B cell (primary cell): ENCODE measurements around the gene TPI1. TPM values are rescaled to one million over a fixed set of nuclear protein-coding genes. Genes with fewer than 3 reads are reported as not detected.

ENCODE experiments used
- ATAC-seq: fragments of 200-7000 bp; cut with Tn5 transposase; one replicate; pipeline ENCODE4 v1.10.0; 2021; ENCODE audit warnings: low read depth, mild to moderate bottlenecking, moderate number of reproducible peaks, moderate library complexity
- CTCF ChIA-PET: fragments of 350-600 bp; sonication (Branson Sonifier 250); formaldehyde crosslinking; loops from one replicate; lab custom pipeline; 2021; ENCODE audit warnings: antibody characterized with exemption, inconsistent platforms; lab: Charles Lee
- POLR2A ChIA-PET: fragments of 350-600 bp; sonication (Branson Sonifier 250); formaldehyde crosslinking; loops from one replicate; lab custom pipeline; 2021; ENCODE audit warnings: antibody characterized with exemption; lab: Charles Lee
- DNase-seq: peaks from one replicate; pipeline ENCODE4 v3.0.0; 2013
- H2AFZ ChIP-seq: 2 replicates; pipeline ENCODE4 v1.6.1; 2012; ENCODE audit warnings: mild to moderate bottlenecking, low read depth, low read length; ENCODE audit not compliant: insufficient read depth, poor library complexity, severe bottlenecking
- H3K27ac ChIP-seq, 2 donors: 1 replicate in 1 of 2; 2 replicates in 1 of 2; pipeline ENCODE4 v1.5.1; 2012 to 2013; ENCODE audit warnings: low read length in 2 of 2, mild to moderate bottlenecking in 2 of 2, moderate library complexity in 1 of 2
- H3K27me3 ChIP-seq, 4 experiments: fragments of 200-600 bp in 1 of 4; sonication (generic) in 1 of 4; replicated peaks in 1 of 4; 1 replicate in 2 of 4; 2 replicates in 2 of 4; pipeline versions ENCODE4 v1.6.1 to v1.7.0; 2013 to 2016; ENCODE audit warnings: low read length in 3 of 4, mild to moderate bottlenecking in 2 of 4, mixed read lengths in 1 of 4, moderate library complexity in 1 of 4; ENCODE audit not compliant: insufficient read depth in 4 of 4, control insufficient read depth in 3 of 4; ENCODE audit errors: control extremely low read depth in 1 of 4
- H3K36me3 ChIP-seq, 2 experiments: replicated peaks in 1 of 2; 1 replicate in 1 of 2; 2 replicates in 1 of 2; pipeline versions ENCODE4 v1.6.1 to v1.7.1; 2013; ENCODE audit warnings: low read length in 1 of 2; ENCODE audit not compliant: insufficient read depth in 2 of 2, control insufficient read depth in 1 of 2; ENCODE audit errors: control extremely low read depth in 1 of 2, extremely low read depth in 1 of 2
- H3K4me1 ChIP-seq, 2 donors: fragments of 200-600 bp in 1 of 2; sonication (generic) in 1 of 2; 1 replicate in 1 of 2; 2 replicates in 1 of 2; pipeline versions ENCODE4 v1.5.1 to v1.6.1; 2013 to 2017; ENCODE audit warnings: low read length in 2 of 2; ENCODE audit not compliant: control insufficient read depth in 2 of 2, insufficient read depth in 2 of 2
- H3K4me2 ChIP-seq: replicated peaks from 2 replicates; pipeline ENCODE3; 2012; ENCODE audit warnings: mild to moderate bottlenecking, low read depth, low read length; ENCODE audit not compliant: poor library complexity, severe bottlenecking
- H3K4me3 ChIP-seq, 5 experiments: fragments of 200-600 bp in 1 of 5; sonication (generic) in 1 of 5; 1 replicate in 3 of 5; 2 replicates in 2 of 5; pipeline versions ENCODE4 v1.5.1 to v1.7.0; 2011 to 2016; ENCODE audit warnings: low read length in 4 of 5, mild to moderate bottlenecking in 4 of 5, low read depth in 2 of 5, control low read depth in 1 of 5, moderate library complexity in 1 of 5; ENCODE audit not compliant: insufficient read depth in 1 of 5; ENCODE audit errors: control extremely low read depth in 1 of 5, extremely low read depth in 1 of 5
- H3K79me2 ChIP-seq: fragments of 200-600 bp; sonication (generic); one replicate; pipeline ENCODE4 v1.6.0; 2016; ENCODE audit warnings: low read length; ENCODE audit not compliant: control insufficient read depth, insufficient read depth
- H3K9ac ChIP-seq: fragments of 200-600 bp; sonication (generic); 2 replicates; pipeline ENCODE4 v1.6.1; 2017; ENCODE audit warnings: mild to moderate bottlenecking, low read length, moderate library complexity
- H3K9me3 ChIP-seq, 3 donors: one replicate each; pipeline versions ENCODE4 v1.6.1 to v1.7.1; 2013; ENCODE audit warnings: low read length in 2 of 3; ENCODE audit not compliant: control insufficient read depth in 2 of 3, insufficient read depth in 1 of 3; ENCODE audit errors: control extremely low read depth in 1 of 3
- H4K20me1 ChIP-seq: 2 replicates; pipeline ENCODE4 v1.6.0; 2012; ENCODE audit warnings: mild to moderate bottlenecking, low read length; ENCODE audit not compliant: insufficient read depth, control insufficient read depth, poor library complexity, severe bottlenecking
- H3K27ac Mint-ChIP-seq: one replicate; pipeline ENCODE4 v1.8.0; 2021; ENCODE audit warnings: mixed read lengths
- H3K27me3 Mint-ChIP-seq: one replicate; pipeline ENCODE4 v1.8.0; 2021; ENCODE audit warnings: mixed read lengths
- H3K4me1 Mint-ChIP-seq: one replicate; pipeline ENCODE4 v1.8.0; 2021; ENCODE audit warnings: mixed read lengths
- H3K4me3 Mint-ChIP-seq: one replicate; pipeline ENCODE4 v1.8.0; 2021; ENCODE audit warnings: mixed read lengths
- H3K9me3 Mint-ChIP-seq: one replicate; pipeline ENCODE4 v1.8.0; 2022; ENCODE audit warnings: mixed read lengths; ENCODE audit not compliant: insufficient read depth
- CTCF ChIP-seq: fragments of 200-600 bp; IDR thresholded peaks from one replicate; pipeline ENCODE4 v1.8.0; 2022; ENCODE audit warnings: antibody characterized with exemption, mild to moderate bottlenecking
- EZH2 ChIP-seq: IDR thresholded peaks from 2 replicates; pipeline ENCODE4 v1.6.1; 2012; ENCODE audit warnings: borderline replicate concordance, low read depth, mild to moderate bottlenecking, moderate library complexity, low read length; ENCODE audit not compliant: insufficient read depth, poor library complexity, severe bottlenecking
- WGBS: methylation state at CpG from one replicate; pipeline ENCODE4 v1.1.5; 2013; ENCODE audit warnings: missing lambda C conversion rate; ENCODE audit not compliant: insufficient coverage; 5-methylcytosine and 5-hydroxymethylcytosine counted together
- intact Hi-C: fragments of 100-400 bp; cut with micrococcal nuclease; formaldehyde crosslinking; loops from one replicate; pipeline ENCODE4 v1.10.0; 2022
- polyA plus RNA-seq: library from polyadenylated mRNA; depleted of rRNA; stranded (reverse); fragments of >200 nt; gene quantifications from 2 replicates; pipeline ENCODE4 v1.2.3, GENCODE V29; 2012
- total RNA-seq, 2 donors: library from RNA; stranded (reverse); fragments of 120-200 nt in 1 of 2; gene quantifications; 1 replicate in 1 of 2; 2 replicates in 1 of 2; pipeline versions ENCODE4 v1.2.3 to v1.2.4, GENCODE V29; 2013 to 2022

TPI1 gene
- total and polyA plus RNA-seq, 2 donors (not counting 1 experiment from before 2014, with no cell fraction given) = 181 to 187 TPM

GRCh38 chr12:6902448-6902847, 35.1 kb downstream of the TPI1 start:
- H3K36me3 ChIP-seq = peaks cover 0 to 6% of the 10 kb centered on the region in 2 experiments
- no peak overlapping the region for H3K9ac ChIP-seq
- peaks cover 8% of the 10 kb centered on the region for H3K4me1 Mint-ChIP-seq
- H3K27ac ChIP-seq = no peak overlapping the region
- H3K4me2 ChIP-seq = no peak overlapping the region
- CTCF ChIA-PET = interaction anchor here (0.6 to 2.6 kb wide), 5 partner anchors 11 to 204 kb away, joined by 3 to 14 read pairs (median 3); partner anchors contain the start of gene SPSB2
- H3K9me3 Mint-ChIP-seq = no peaks in the 10 kb centered on the region
- intact Hi-C loops = no loop called here
- H2AFZ ChIP-seq = no peak overlapping the region
- no peak overlapping the region for H3K27ac Mint-ChIP-seq
- no peaks in the 10 kb centered on the region for H3K27me3 ChIP-seq
- H3K4me3 ChIP-seq = no peak overlapping the region
- 100% methylated on average over 1 of the region's 4 CpGs for WGBS
- H3K27me3 Mint-ChIP-seq = no peaks in the 10 kb centered on the region
- no peaks in the 10 kb centered on the region for H3K79me2 ChIP-seq
- DNase-seq = no peak
- H3K9me3 ChIP-seq = no peaks in the 10 kb centered on the region
- H3K4me3 Mint-ChIP-seq = no peak overlapping the region
- no peak for ATAC-seq
- H3K4me1 ChIP-seq = peaks cover 14 to 24% of the 10 kb centered on the region in 2 donors
- H4K20me1 ChIP-seq = no peaks in the 10 kb centered on the region
- POLR2A ChIA-PET = interaction anchor here (0.6 to 1.3 kb wide), 3 partner anchors 11 to 260 kb away, joined by 3 to 5 read pairs (median 4); no protein-coding TSS in a partner anchor
- TF ChIP-seq CTCF (no peak), EZH2 (no peak)

- Histone ChIP-seq H3K9me3 (no peaks in the 10 kb centered on the region), H4K20me1 (no peaks in the 10 kb centered on the region), H3K4me2 (peak overlapping the region; percentile 92), H2AFZ (peak overlapping the region; percentile 89), H3K36me3 (peaks cover 0 to 6% of the 10 kb centered on the region in 2 experiments), H3K27me3 (no peaks in the 10 kb centered on the region), H3K4me1 (peaks cover 14 to 24% of the 10 kb centered on the region in 2 donors), H3K27ac (peak overlapping the region in 1 of 2 donors; percentile 94), H3K9ac (no peak overlapping the region), H3K4me3 (no peak overlapping the region), H3K79me2 (no peaks in the 10 kb centered on the region)
- 50% methylated on average over 1 of the region's 1 CpG for WGBS
- no peak for TF ChIP-seq CTCF
- Mint-ChIP-seq H3K4me1 (peaks cover 8% of the 10 kb centered on the region), H3K27ac (no peak overlapping the region), H3K9me3 (no peaks in the 10 kb centered on the region), H3K27me3 (no peaks in the 10 kb centered on the region), H3K4me3 (no peak overlapping the region)
- intact Hi-C loops = loop anchor here (1.0 kb wide), 5 partner anchors 11 to 67 kb away; partner anchors contain the start of genes EMG1, ENO2, PHB2 and SPSB2
- ChIA-PET POLR2A (interaction anchor here (0.6 to 1.8 kb wide), 2 partner anchors 34 to 68 kb away, joined by 5 to 9 read pairs; no protein-coding TSS in a partner anchor), CTCF (interaction anchor here (2.6 to 6.9 kb wide), 2 partner anchors 12 to 30 kb away, joined by 14 to 33 read pairs; partner anchors contain the start of gene SPSB2)
- ATAC-seq (no peak), DNase-seq (peak; percentile 16)
These were observed 36.4 kb downstream of the TPI1 start for GRCh38 chr12:6903722-6904121.
